GM23248 (cell line): ENCODE results near the gene COG1.

Experiments used
- EZH2 ChIP-seq: fragments of 200-600 bp; sonication (generic); IDR thresholded peaks from 2 replicates; pipeline ENCODE4 v1.6.1; 2018; ENCODE audit warnings: antibody characterized with exemption, mild to moderate bottlenecking; ENCODE audit not compliant: insufficient read depth, poor library complexity, severe bottlenecking
- EZH2phosphoT487 ChIP-seq: fragments of 200-600 bp; sonication (generic); IDR thresholded peaks from 2 replicates; pipeline ENCODE4 v1.6.1; 2018; ENCODE audit warnings: antibody characterized with exemption, moderate library complexity, mild to moderate bottlenecking, low read depth; ENCODE audit not compliant: insufficient read depth

GRCh38 chr17:73175962-73176565 lies 16.8 kb upstream of the COG1 start:
- no peak for TF ChIP-seq EZH2
- TF ChIP-seq EZH2phosphoT487 = no peak
